Measurements from ENCODE around the gene KRT77.
"Not testable (repeated sequence)": the region's sequence is repeated elsewhere in the genome, so short reads cannot be mapped to it uniquely, and the experiment has no call there.

The KRT77 gene

GRCh38 chr12:52673713-52674432 is 29.5 kb downstream of the KRT77 start:
- DNase-seq: no peak

GRCh38 chr12:52673217-52673616 is 30.1 kb downstream of the KRT77 start:
- DNase-seq: no peak

- DNase-seq: no peak
These were observed 30.9 kb downstream of the KRT77 start for GRCh38 chr12:52672321-52672933.

GRCh38 chr12:52670961-52671360 is 32.4 kb downstream of the KRT77 start:
- no peak for DNase-seq

- no peak for DNase-seq
These were observed 32.8 kb downstream of the KRT77 start for GRCh38 chr12:52670506-52670905.

GRCh38 chr12:52669941-52670340 is 33.4 kb downstream of the KRT77 start:
- DNase-seq: not testable (repeated sequence)

GRCh38 chr12:52669426-52669825 is 33.9 kb downstream of the KRT77 start:
- no peak for DNase-seq

- no peak for DNase-seq
These were observed 35.4 kb downstream of the KRT77 start for GRCh38 chr12:52667931-52668330.

- no peak for DNase-seq
These were observed 35.8 kb downstream of the KRT77 start for GRCh38 chr12:52667509-52667908.

- no peak for DNase-seq
These were observed 36.9 kb downstream of the KRT77 start for GRCh38 chr12:52666471-52666870.

- DNase-seq: no peak
These were observed 39.9 kb downstream of the KRT77 start for GRCh38 chr12:52663420-52663819.

GRCh38 chr12:52662918-52663229 is 40.5 kb downstream of the KRT77 start:
- no peak for DNase-seq

- no peak for DNase-seq
These were observed 41.0 kb downstream of the KRT77 start for GRCh38 chr12:52662093-52662917.

- DNase-seq: no peak
These were observed 41.7 kb downstream of the KRT77 start for GRCh38 chr12:52661668-52662067.

GRCh38 chr12:52660934-52661499 is 42.3 kb downstream of the KRT77 start:
- no peak for DNase-seq

- no peak for DNase-seq
These were observed 43.4 kb downstream of the KRT77 start for GRCh38 chr12:52659951-52660350.

GRCh38 chr12:52659395-52659794 is 43.9 kb downstream of the KRT77 start:
- DNase-seq: no peak

GRCh38 chr12:52658196-52658595 is 45.1 kb downstream of the KRT77 start:
- no peak for DNase-seq

GRCh38 chr12:52657250-52657902 is 45.9 kb downstream of the KRT77 start:
- no peak for DNase-seq

GRCh38 chr12:52656616-52657015 is 46.7 kb downstream of the KRT77 start:
- no peak for DNase-seq

- DNase-seq: no peak
These were observed 47.6 kb downstream of the KRT77 start for GRCh38 chr12:52655720-52656124.

- DNase-seq: no peak
These were observed 48.1 kb downstream of the KRT77 start for GRCh38 chr12:52655251-52655650.

GRCh38 chr12:52651726-52652261 is 51.5 kb downstream of the KRT77 start, which contains the start of gene KRT2:
Gene KRT2, minus strand, starts transcription at chr12:52652211. Its CDS starts 69 bp downstream, at chr12:52652142.
- DNase-seq: no peak

Data from MV-4-11 (cell line).